Astrocyte of the spinal cord (primary cell): ENCODE data around the gene CDKL5.

Experiments
- DNase-seq: peaks from one replicate; pipeline ENCODE4 v3.0.0; 2011; ENCODE audit warnings: low read depth, low spot score
- H3K4me3 ChIP-seq: 2 replicates; pipeline ENCODE4 v1.5.1; 2011; ENCODE audit warnings: low read depth, mild to moderate bottlenecking, low read length, moderate library complexity
- CTCF ChIP-seq: IDR thresholded peaks from 2 replicates; pipeline ENCODE4 v1.5.1; 2012; ENCODE audit warnings: low read depth, mild to moderate bottlenecking, low read length, inconsistent platforms
- in situ Hi-C: cut with HindIII; loops from 2 replicates; pipeline ENCODE4 v1.10.0; 2017; ENCODE audit warnings: low sequenced_read_pairs

CDKL5 gene

GRCh38 chrX:18557879-18558278 lies 132.5 kb downstream of the CDKL5 start:
- in situ Hi-C loops: no loop called here
- DNase-seq: no peak
- no peak overlapping the region for H3K4me3 ChIP-seq
- TF ChIP-seq CTCF: no peak

GRCh38 chrX:18558799-18559198 lies 133.4 kb downstream of the CDKL5 start:
- no peak overlapping the region for H3K4me3 ChIP-seq
- TF ChIP-seq CTCF: no peak
- no peak for DNase-seq
- in situ Hi-C loops: no loop called here

GRCh38 chrX:18561020-18561419 lies 135.6 kb downstream of the CDKL5 start:
- DNase-seq: no peak
- H3K4me3 ChIP-seq: no peak overlapping the region
- no peak for TF ChIP-seq CTCF
- in situ Hi-C loops: no loop called here

GRCh38 chrX:18565727-18566126 lies 140.3 kb downstream of the CDKL5 start:
- H3K4me3 ChIP-seq: no peak overlapping the region
- TF ChIP-seq CTCF: no peak
- in situ Hi-C loops: no loop called here
- DNase-seq: no peak

GRCh38 chrX:18566748-18567147 lies 141.3 kb downstream of the CDKL5 start:
- TF ChIP-seq CTCF: no peak
- DNase-seq: no peak
- in situ Hi-C loops: no loop called here
- H3K4me3 ChIP-seq: no peak overlapping the region

GRCh38 chrX:18573556-18573955 lies 148.1 kb downstream of the CDKL5 start:
- H3K4me3 ChIP-seq: no peak overlapping the region
- no peak for TF ChIP-seq CTCF
- no peak for DNase-seq
- in situ Hi-C loops: no loop called here

GRCh38 chrX:18574591-18574990 lies 149.2 kb downstream of the CDKL5 start:
- no peak overlapping the region for H3K4me3 ChIP-seq
- in situ Hi-C loops: no loop called here
- DNase-seq: peak; percentile 73
- TF ChIP-seq CTCF: no peak
